ENCODE data around the gene OR14J1.

GRCh38 chr6:29301316-29301715, at the start of gene OR14J1:
- TF ChIP-seq ETS1 (IDR thresholded peaks at IDR 0.05) (no peak), CTCF (conservative IDR thresholded peaks at IDR 0.05; ENCODE audit: low read depth in 2 of 2) (no peak), EZH2 (IDR thresholded peaks at IDR 0.05; ENCODE audit: low read depth, unreplicated experiment) (no peak), EZH2phosphoT487 (IDR thresholded peaks at IDR 0.05; ENCODE audit: unreplicated experiment) (no peak), ZNF331 (CRISPR knock-in tag; IDR thresholded peaks at IDR 0.05; ENCODE audit: low read depth) (no peak), POLR2AphosphoS5 (IDR thresholded peaks at IDR 0.05; ENCODE audit: low read depth) (no peak), REST (IDR thresholded peaks at IDR 0.05; ENCODE audit: unreplicated experiment) (no peak)
